GM18858 (cell line): Measurements from ENCODE around the gene TMEM97.
A peak's percentile ranks its signal among the peaks of the same experiment; 100 is the strongest.
"Not testable (repeated sequence)": the region's sequence is repeated elsewhere in the genome, so short reads cannot be mapped to it uniquely, and the experiment has no call there.

Experiments used
- ATAC-seq: cut with Tn5 transposase; IDR thresholded peaks from one replicate; pipeline ENCODE4 v1.9.1; 2021; ENCODE audit not compliant: unreplicated experiment

Gene TMEM97

DNA sequence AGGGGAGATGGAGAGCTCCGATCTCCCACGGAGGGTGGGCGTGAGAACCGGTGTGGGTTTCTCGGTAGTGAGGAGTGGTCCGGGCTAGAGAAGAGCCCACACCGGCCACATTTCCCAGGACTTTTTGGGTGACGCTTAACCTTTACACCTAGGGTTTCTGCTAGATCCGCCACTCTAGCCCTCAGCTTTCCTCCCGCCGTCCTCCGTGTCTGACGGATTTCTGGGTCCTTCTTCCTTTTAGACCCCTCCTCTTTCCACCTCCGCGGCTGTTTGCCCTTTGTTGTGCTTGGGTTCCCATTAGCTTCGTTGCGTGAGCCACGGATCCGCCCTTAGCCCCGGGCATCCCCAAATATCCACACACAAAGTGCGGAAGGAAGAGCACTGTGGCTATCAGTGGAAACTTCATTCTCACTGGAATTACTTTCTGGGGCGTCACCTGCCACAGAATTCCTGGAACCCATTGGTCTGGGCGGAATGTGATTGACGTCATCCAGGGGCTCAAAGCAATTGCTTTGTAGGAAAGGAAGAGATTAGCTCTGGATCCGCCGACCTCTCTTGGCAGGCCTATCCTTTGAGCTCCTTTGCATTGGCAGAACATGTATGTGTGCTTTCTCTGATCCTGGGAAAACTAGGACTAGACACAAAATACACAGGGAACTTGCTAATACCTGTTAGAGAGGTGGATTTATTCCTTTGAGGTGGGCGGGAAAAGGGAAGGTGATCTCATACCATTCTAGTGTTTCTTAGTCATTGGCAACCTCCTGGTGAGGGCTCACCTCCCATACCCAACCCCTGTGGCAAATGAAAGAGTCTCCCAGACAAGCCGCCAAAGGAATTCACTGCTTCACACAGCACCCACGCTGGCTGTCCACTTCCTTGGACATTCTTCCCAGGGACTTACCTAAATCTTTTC, 17.2 kb downstream of the TMEM97 start:
- ATAC-seq, result no peak

DNA sequence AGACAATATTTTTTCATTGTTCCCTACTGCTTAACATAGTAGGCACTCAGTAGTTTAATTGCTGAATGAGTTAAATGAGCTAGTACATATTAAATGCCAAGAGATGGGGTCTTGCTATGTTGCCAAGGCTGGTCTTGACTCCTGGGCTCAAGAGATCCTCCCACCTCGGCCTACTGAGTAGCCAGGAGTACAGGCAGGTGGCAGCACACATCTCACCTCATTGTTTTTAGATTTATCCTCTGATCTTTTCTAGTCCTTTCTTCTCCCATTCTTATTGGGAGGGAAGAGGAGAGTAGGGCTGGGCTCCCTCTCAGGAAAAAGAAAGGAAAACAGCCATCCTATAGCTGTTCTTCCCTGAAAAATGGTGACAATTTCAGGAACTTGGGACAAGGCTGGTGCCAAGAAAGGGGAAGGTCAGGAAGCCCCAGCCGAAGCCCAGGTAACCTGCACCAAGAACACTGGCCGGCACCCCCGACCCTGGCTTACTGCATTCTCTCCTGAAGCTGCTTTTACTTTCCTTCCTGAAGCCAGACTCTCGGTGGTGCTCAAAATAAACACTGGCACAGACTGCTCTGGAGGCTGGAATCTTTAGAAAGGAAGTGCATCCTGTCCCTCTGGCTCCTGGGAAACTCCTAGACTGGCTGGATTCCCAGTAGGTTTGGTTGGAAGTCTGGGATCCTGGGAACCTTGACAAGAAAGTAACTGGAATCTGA, 19.2 kb downstream of the TMEM97 start:
- ATAC-seq, result no peak

- ATAC-seq, result not testable (repeated sequence)
These were observed 19.8 kb downstream of the TMEM97 start for GRCh38 chr17:28338769-28339212.

- ATAC-seq, result no peak
These were observed 20.4 kb downstream of the TMEM97 start for GRCh38 chr17:28339431-28339830.

DNA sequence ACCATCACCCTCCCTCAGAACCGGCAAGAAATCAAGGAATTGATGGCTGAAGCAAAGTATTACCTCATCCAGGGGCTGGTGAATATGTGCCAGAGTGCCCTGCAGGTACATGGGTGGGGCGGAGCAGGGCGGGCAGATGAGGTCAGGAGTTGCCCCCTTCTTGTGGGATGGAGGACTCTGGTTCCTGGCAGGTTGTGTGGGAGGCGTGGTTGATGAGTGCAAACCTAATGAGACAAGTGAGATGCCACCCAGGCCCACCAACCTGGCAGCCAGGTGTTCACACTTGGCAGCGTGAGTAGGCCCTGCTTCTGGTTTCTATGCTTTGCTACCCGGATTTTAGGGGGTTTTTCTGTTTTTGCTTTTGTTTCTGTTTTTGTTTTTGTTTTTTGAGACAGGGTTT, 21.4 kb downstream of the TMEM97 start:
- no peak for ATAC-seq

GRCh38 chr17:28341516-28341915, 22.5 kb downstream of the TMEM97 start:
- no peak for ATAC-seq

DNA sequence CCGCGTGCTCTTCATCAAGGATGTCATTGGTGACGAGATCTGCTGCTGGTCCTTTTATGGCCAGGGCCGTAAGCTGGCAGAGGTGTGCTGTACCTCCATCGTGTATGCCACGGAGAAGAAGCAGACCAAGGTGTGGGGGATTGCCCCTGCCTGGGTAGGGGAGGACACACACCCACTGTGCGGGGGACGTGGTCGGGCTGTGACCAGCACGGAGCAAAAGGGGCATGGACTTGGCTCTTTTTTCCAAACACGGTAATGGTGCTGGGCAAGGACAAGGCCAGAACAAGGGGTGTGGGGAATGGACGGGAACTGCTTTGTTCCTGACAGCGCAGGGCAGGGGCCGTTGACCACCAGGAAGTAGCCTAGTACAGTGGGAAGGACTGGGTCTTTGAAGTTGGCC, 23.3 kb downstream of the TMEM97 start:
- no peak for ATAC-seq

DNA sequence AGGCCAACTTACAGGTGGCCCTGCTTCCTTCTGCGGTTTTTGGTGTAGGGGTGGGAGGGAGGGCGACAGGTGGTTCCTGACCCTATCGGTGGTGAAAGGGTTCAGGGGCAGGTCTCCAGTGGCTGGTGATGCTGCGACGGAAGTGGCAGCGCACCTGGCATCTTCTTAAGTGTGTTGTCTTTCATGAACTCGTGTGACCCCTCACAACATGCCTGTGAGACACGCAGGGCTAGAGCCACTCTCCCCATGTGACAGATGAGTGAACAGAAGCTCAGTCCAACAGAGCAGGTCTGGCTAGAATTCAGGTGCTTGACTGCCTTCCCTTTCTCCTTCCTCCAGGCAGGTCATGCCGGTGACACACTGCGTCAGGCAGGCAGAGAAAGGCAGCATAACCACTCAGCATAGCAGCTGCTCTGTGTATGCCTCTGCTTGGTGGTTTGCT, 24.5 kb downstream of the TMEM97 start:
- no peak for ATAC-seq

GRCh38 chr17:28344011-28344410, 25.0 kb downstream of the TMEM97 start:
- no peak for ATAC-seq

DNA sequence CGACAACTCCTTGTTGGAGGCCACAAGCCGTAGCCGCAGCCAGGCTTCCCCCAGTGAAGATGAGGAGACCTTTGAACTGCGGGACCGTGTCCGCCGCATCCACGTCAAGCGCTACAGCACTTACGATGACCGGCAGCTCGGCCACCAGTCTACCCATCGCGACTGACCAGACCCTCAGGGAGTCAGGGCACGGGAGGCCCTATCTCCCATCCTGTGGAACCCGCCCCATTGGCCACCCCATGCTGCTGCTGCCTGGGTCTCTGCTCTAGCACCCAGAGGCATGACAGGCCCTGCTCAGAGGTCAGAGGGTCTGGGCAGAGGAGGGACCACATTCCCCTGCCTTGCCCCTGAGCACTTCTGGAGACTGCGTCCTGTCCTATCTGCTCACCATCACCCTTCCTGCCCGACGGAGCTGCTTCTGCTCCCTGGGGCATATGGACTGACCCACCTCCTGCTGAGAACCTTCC, 25.5 kb downstream of the TMEM97 start:
- no peak for ATAC-seq

- ATAC-seq, result no peak
These were observed 26.6 kb downstream of the TMEM97 start for GRCh38 chr17:28345419-28346198.

- ATAC-seq, result no peak
These were observed 27.2 kb downstream of the TMEM97 start for GRCh38 chr17:28346199-28346580.

DNA sequence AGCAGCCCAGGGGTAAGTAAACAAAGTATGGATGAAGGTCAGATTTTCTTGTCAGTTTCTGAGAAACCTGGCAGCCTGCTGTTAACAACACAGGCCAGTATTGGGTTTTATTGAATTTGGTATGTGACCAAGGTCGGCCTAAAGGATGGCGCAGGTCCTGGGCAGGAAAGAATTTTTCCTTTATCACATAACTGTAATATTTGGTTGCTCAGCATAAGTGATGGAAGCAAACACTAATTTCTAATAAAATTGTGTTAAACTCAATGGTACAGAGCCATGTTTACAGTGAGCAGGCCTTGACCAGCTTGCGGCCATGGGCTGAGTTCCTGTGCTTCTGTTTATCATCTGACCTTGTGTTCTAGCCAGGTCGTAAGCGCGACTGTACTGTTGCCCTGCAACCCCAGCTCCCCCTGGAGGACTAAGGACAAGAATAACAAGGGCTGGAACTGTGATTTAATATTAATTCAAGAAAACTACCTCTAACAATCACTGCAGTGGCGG, 27.8 kb downstream of the TMEM97 start:
- no peak for ATAC-seq

- ATAC-seq, result no peak
These were observed 28.4 kb downstream of the TMEM97 start for GRCh38 chr17:28347261-28347891.

DNA sequence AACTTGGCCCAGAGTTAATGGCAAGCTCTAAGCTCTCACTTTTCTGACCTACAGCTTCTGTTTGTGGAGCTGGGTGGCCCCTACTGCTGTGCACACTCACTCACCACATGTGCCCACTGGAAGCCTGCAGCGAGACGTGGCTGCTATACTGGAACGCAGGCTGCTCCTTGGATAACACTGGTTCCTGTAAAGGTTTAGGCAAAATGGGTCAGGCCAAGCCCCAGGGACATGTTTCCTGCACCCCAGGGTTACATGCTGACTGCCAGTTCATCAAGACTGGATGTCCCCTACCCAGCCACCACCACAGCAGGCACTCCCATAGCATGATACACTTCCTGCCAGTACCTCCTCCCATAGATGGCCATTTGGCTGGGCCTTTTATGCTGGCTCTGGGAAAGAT, 30.0 kb downstream of the TMEM97 start:
- ATAC-seq, result no peak

DNA sequence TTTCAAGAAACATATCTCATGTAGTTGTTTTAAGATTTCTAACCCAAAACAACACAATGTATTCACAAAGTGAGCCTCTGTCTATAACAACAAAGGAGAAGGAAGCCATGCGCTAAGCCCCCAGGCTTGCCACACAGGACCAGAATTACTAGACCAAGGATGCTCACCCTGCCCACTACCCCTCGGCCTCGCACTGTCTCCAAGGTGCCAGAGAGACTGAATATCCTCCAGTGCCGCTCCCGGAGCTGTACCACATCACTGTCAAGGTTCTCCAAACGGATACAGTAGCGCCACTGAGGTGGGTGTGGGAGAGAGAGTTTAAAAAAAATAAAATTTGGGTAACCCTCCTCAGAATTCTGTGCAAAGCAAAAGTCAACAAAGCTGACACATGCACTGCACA, 31.3 kb downstream of the TMEM97 start:
- ATAC-seq, result no peak

- ATAC-seq, result peak; percentile 81
These were observed 38.3 kb downstream of the TMEM97 start, which contains the start of gene POLDIP2 for GRCh38 chr17:28357061-28357900. TSS of gene POLDIP2 (minus strand) at chr17:28357527. CDS start at chr17:28357448, 79 bp downstream.

DNA sequence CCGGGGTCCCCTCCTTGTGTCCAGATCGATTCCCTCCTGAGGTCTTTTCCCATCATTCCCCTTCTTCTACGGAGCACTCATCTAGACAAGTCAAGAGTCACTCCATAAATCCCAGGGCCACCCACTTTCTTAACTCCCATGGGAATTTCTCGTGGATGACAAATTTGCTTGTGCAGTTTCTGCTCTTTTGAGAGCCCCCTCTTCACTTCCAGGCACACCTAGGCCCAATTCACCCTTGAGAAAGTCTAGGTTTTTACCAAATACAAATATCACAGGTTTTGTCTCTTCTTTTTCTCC, 38.8 kb downstream of the TMEM97 start:
- no peak for ATAC-seq

GRCh38 chr17:28363186-28363585, 44.2 kb downstream of the TMEM97 start:
- no peak for ATAC-seq
